NCI-H1930 (cell line): ENCODE data around the gene TMEM53.

Experiments used
- DNase-seq, 2 experiments: peaks; one replicate each; lab custom pipeline; 2025; lab: John Stamatoyannopoulos, UW

Gene TMEM53

DNA sequence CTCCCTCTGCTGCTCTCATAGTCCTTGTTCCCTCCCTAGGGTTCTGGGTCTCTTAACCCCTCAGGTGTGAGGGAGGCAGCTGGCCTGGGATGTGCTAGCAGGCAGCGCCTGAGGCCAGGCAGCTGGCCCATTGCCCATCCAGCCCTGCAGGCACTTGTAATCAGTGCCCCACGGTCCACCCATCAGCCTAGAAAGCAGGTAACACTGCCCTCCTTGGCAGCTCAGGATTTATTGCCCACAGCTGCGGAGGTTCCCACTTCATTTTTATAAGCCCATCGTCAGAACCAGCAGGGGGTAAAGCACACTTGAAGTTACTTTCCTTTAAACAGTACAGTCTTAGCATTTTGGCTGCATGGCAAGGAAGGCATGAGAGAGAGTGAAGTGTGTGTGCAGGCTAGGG lies 70.6 kb downstream of the TMEM53 start:
- DNase-seq, result no peak
